Vagina (tissue), 2 donors: Measurements from ENCODE around the gene RAB17.

ENCODE experiments used
- CTCF ChIP-seq, 3 experiments: fragments of 450-650 bp in 2 of 3; fragments of 200-600 bp in 1 of 3; sonication (generic) in 1 of 3; IDR thresholded peaks; one replicate each; pipeline ENCODE4 v1.5.1; 2017 to 2019; ENCODE audit warnings: antibody characterized with exemption in 3 of 3, mild to moderate bottlenecking in 2 of 3, moderate library complexity in 2 of 3
- POLR2A ChIP-seq, 2 donors: fragments of 450-650 bp; IDR thresholded peaks; one replicate each; pipeline ENCODE4 v1.6.1; 2017; ENCODE audit warnings: antibody characterized with exemption in 2 of 2, mild to moderate bottlenecking in 2 of 2, moderate library complexity in 2 of 2
- POLR2AphosphoS5 ChIP-seq, 2 donors: sonication (generic); formaldehyde crosslinking; IDR thresholded peaks; one replicate each; pipeline ENCODE4 v1.9.0; 2017; ENCODE audit warnings: antibody characterized with exemption in 2 of 2, mild to moderate bottlenecking in 2 of 2, low read depth in 1 of 2; ENCODE audit not compliant: insufficient read depth in 1 of 2

DNA sequence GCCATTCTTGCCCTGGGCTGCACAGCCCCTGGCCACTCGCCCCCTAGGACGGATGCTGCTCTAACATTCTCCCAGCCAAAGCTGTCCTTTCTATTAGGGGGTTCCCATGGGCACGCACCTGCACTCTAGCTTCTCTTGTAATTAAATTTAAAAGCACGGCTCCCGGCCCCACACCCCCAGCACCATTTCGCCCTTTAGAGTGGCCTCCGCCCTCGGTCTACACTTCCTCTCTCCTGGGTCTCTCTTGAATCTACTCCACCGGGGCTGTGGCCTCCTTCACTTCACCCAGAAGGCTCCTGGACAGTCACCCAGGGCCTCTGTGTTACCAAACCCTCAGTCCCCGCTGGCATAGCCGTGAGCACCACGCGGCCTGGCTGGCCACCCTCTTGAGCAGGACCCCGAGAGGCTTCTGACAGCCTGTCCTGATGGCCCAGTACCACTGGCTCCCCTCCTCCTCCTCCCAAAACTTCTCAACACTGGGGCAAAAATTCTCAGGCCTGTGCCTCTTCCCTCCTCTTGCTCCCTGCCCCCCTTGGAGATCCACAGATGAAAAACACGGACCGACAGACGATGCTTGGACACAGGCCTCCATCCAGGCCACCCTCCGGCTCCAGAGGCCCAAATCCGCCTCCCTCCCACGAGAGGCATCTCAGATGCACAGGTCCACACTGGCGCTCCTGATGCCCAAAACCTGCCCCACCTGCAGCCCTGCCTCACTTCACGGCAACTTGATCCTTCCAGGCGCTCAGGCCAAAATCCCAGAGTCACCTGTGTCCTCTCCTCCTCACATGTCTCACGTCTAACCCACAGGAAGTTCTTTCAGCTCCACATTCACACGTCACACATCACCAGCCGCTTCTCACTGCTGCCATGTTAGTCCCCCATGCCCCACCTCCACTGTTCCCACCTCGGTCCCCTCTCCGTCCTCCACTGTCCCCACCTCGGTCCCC, 6.9 kb upstream of the RAB17 start:
- no peak for TF ChIP-seq CTCF (IDR thresholded peaks at IDR 0.05)
- no peak for TF ChIP-seq POLR2A (IDR thresholded peaks at IDR 0.05)
- no peak for TF ChIP-seq POLR2AphosphoS5 (IDR thresholded peaks at IDR 0.05; ENCODE audit: insufficient read depth in 1 of 2, low read depth in 1 of 2)
